BJ (cell line): Measurements from ENCODE around the gene SPINT2. TPM values are rescaled to one million over a fixed set of nuclear protein-coding genes. Genes with fewer than 3 reads are reported as not detected.
"Not testable (repeated sequence)": the region's sequence is repeated elsewhere in the genome, so short reads cannot be mapped to it uniquely, and the experiment has no call there.

ENCODE experiments used
- CTCF ChIA-PET: fragments of 350-600 bp; formaldehyde crosslinking; extraction: SDS; loops from one replicate; lab custom pipeline; 2021; ENCODE audit warnings: antibody characterized with exemption, inconsistent platforms; lab: Yijun Ruan, JAX
- POLR2A ChIA-PET: fragments of 300-600 bp; sonication (Branson Sonifier 250); formaldehyde crosslinking; extraction: SDS; loops from one replicate; lab custom pipeline; 2021; ENCODE audit warnings: antibody characterized with exemption; lab: Charles Lee
- DNase-seq: peaks from one replicate; pipeline ENCODE4 v3.0.0-alpha.2; 2011; ENCODE audit warnings: low read depth
- H3K27me3 ChIP-seq: 2 replicates; pipeline ENCODE4 v1.6.0; 2011; ENCODE audit warnings: low read length; ENCODE audit not compliant: control insufficient read depth, insufficient read depth
- H3K36me3 ChIP-seq: 2 replicates; pipeline ENCODE4 v1.5.1; 2011; ENCODE audit warnings: low read length; ENCODE audit not compliant: control insufficient read depth, insufficient read depth
- H3K4me3 ChIP-seq: 2 replicates; pipeline ENCODE4 v1.5.1; 2011; ENCODE audit warnings: low read depth, mild to moderate bottlenecking, control low read depth, low read length
- CTCF ChIP-seq: IDR thresholded peaks from 2 replicates; pipeline ENCODE4 v1.5.1; 2011; ENCODE audit warnings: low read depth, mild to moderate bottlenecking, control low read depth, inconsistent platforms, low read length, moderate library complexity; ENCODE audit not compliant: insufficient read depth
- polyA plus RNA-seq: library from polyadenylated mRNA; depleted of rRNA; stranded (reverse); fragments of >200 nt; gene quantifications from 2 replicates; pipeline ENCODE4 v1.2.3, GENCODE V29; 2011; rRNA removed
- small RNA-seq: library from RNA; depleted of rRNA; stranded (forward); fragments of <200 nt; gene quantifications from one replicate; pipeline ENCODE3, GENCODE V24; 2012; ENCODE audit warnings: low replicate concordance, low read depth; ENCODE audit not compliant: insufficient read length

The SPINT2 gene
- polyA plus RNA-seq, 1 experiment, result 45.5 TPM

- H3K36me3 ChIP-seq, result no peaks in the 10 kb centered on the region
- peak overlapping the region; percentile 76 for H3K4me3 ChIP-seq
- POLR2A ChIA-PET, result no interaction called here
- no peak for DNase-seq
- CTCF ChIA-PET, result interaction anchor here (0.9 kb wide), 1 partner anchor 87 kb away, joined by 3 read pairs; no protein-coding TSS in a partner anchor
- no peak for TF ChIP-seq CTCF
- no peaks in the 10 kb centered on the region for H3K27me3 ChIP-seq
Observed at GRCh38 chr19:38337360-38337653, 72.9 kb downstream of the SPINT2 start.

GRCh38 chr19:38339011-38339410 is 74.6 kb downstream of the SPINT2 start:
- DNase-seq, H3K4me3 ChIP-seq, H3K27me3 ChIP-seq, POLR2A ChIA-PET, H3K36me3 ChIP-seq: not testable (repeated sequence)
- CTCF ChIA-PET, result interaction anchor here (1.9 to 2.4 kb wide), 2 partner anchors 35 to 105 kb away, joined by 4 to 7 read pairs; partner anchors contain the start of gene PSMD8

GRCh38 chr19:38340927-38341326 is 76.6 kb downstream of the SPINT2 start:
- no peak for DNase-seq
- no peak for TF ChIP-seq CTCF
- ChIA-PET CTCF (no interaction called here), POLR2A (no interaction called here)
- Histone ChIP-seq H3K36me3 (no peaks in the 10 kb centered on the region), H3K27me3 (no peaks in the 10 kb centered on the region), H3K4me3 (no peak overlapping the region)

Small RNAs within 50 kb of the gene (small RNA-seq; reads per million reads assigned to genes)
- not detected for gene RF00019

Other genes with a start within 250 kb of the SPINT2 start
- 1.3 and 2.2 TPM in 2 replicates for gene DPF1, start 40.4 kb upstream of the SPINT2 start, polyA plus RNA-seq
- 15.6 and 18.3 TPM in 2 replicates for gene PPP1R14A, start 8.2 kb upstream of the SPINT2 start, polyA plus RNA-seq
- gene C19orf33, start 39.7 kb downstream of the SPINT2 start, polyA plus RNA-seq, result 0.28 and 0.88 TPM in 2 replicates
- 126 and 211 TPM in 2 replicates for gene YIF1B, start 51.4 kb downstream of the SPINT2 start, polyA plus RNA-seq
- 15.6 and 16.5 TPM in 2 replicates for gene KCNK6, start 55.3 kb downstream of the SPINT2 start, polyA plus RNA-seq
- 0.22 and 0.26 TPM in 2 replicates for gene CATSPERG, start 71.3 kb downstream of the SPINT2 start, polyA plus RNA-seq
- 583 and 662 TPM in 2 replicates for gene PSMD8, start 110.0 kb downstream of the SPINT2 start, polyA plus RNA-seq
- 0.44 and 0.64 TPM in 2 replicates for gene GGN, start 123.5 kb downstream of the SPINT2 start, polyA plus RNA-seq
- 4.2 and 5.9 TPM in 2 replicates for gene SPRED3, start 124.1 kb downstream of the SPINT2 start, polyA plus RNA-seq
- gene FAM98C, start 138.5 kb downstream of the SPINT2 start, polyA plus RNA-seq, result 9.9 and 12.2 TPM in 2 replicates
- not detected in 2 replicates for gene RASGRP4, start 161.6 kb downstream of the SPINT2 start, polyA plus RNA-seq
- gene RYR1, start 169.1 kb downstream of the SPINT2 start, polyA plus RNA-seq, result under 0.01 and 0.04 TPM in 2 replicates